CD14-positive monocyte (primary cell): ENCODE data around the gene C1RL. TPM values are rescaled to one million over a fixed set of nuclear protein-coding genes. Genes with fewer than 3 reads are reported as not detected.

Experiments used
- DNase-seq, 3 donors: peaks; one replicate each; pipeline ENCODE4 v3.0.0-alpha.2; 2011 to 2022
- H2AFZ ChIP-seq: 2 replicates; pipeline ENCODE4 v1.6.0; 2012; ENCODE audit warnings: mild to moderate bottlenecking, low read depth, low read length, inconsistent platforms; ENCODE audit not compliant: insufficient read depth, poor library complexity, severe bottlenecking
- H3K27ac ChIP-seq, 2 donors: 1 replicate in 1 of 2; 2 replicates in 1 of 2; pipeline ENCODE4 v1.5.1; 2012 to 2013; ENCODE audit warnings: low read length in 2 of 2, control low read depth in 1 of 2, inconsistent platforms in 1 of 2, low read depth in 1 of 2, mild to moderate bottlenecking in 1 of 2
- H3K27me3 ChIP-seq, 2 donors: one replicate each; pipeline versions ENCODE4 v1.6.0 to v1.6.1; 2011 to 2013; ENCODE audit warnings: low read length in 2 of 2; ENCODE audit not compliant: control insufficient read depth in 2 of 2, insufficient read depth in 2 of 2
- H3K36me3 ChIP-seq, 2 donors: replicated peaks in 1 of 2; 1 replicate in 1 of 2; 2 replicates in 1 of 2; pipeline versions ENCODE4 v1.5.1 to v1.6.1; 2012 to 2013; ENCODE audit warnings: low read length in 2 of 2, control low read depth in 1 of 2, inconsistent platforms in 1 of 2, mild to moderate bottlenecking in 1 of 2; ENCODE audit not compliant: insufficient read depth in 2 of 2, control insufficient read depth in 1 of 2
- H3K4me1 ChIP-seq, 2 donors: 1 replicate in 1 of 2; 2 replicates in 1 of 2; pipeline versions ENCODE4 v1.5.1 to v1.6.1; 2012 to 2013; ENCODE audit warnings: low read length in 2 of 2, control low read depth in 1 of 2, inconsistent platforms in 1 of 2, mild to moderate bottlenecking in 1 of 2, moderate library complexity in 1 of 2; ENCODE audit not compliant: insufficient read depth in 2 of 2, control insufficient read depth in 1 of 2
- H3K4me2 ChIP-seq: replicated peaks from 2 replicates; pipeline ENCODE3; 2012; ENCODE audit warnings: low read length, moderate library complexity, mild to moderate bottlenecking; ENCODE audit not compliant: poor library complexity, severe bottlenecking; ENCODE audit errors: extremely low read depth
- H3K4me3 ChIP-seq, 3 experiments: fragments of 200-600 bp in 1 of 3; sonication (generic) in 1 of 3; replicated peaks in 1 of 3; 1 replicate in 2 of 3; 2 replicates in 1 of 3; pipeline ENCODE4 v1.5.1; 2011 to 2013; ENCODE audit warnings: low read length in 3 of 3, mild to moderate bottlenecking in 3 of 3, control low read depth in 2 of 3, low read depth in 2 of 3, inconsistent platforms in 1 of 3, moderate library complexity in 1 of 3
- H3K79me2 ChIP-seq: 2 replicates; pipeline ENCODE4 v1.6.0; 2012; ENCODE audit warnings: mild to moderate bottlenecking, control low read depth, inconsistent platforms, low read length, moderate library complexity; ENCODE audit not compliant: insufficient read depth
- H3K9ac ChIP-seq: 2 replicates; pipeline ENCODE4 v1.6.0; 2017; ENCODE audit warnings: low read length, mild to moderate bottlenecking; ENCODE audit not compliant: insufficient read depth, poor library complexity, severe bottlenecking
- H3K9me3 ChIP-seq, 2 donors: replicated peaks in 1 of 2; 1 replicate in 1 of 2; 2 replicates in 1 of 2; pipeline versions ENCODE4 v1.5.1 to v1.6.1; 2012 to 2013; ENCODE audit warnings: low read length in 2 of 2, control low read depth in 1 of 2; ENCODE audit not compliant: control insufficient read depth in 1 of 2, insufficient read depth in 1 of 2
- H4K20me1 ChIP-seq: 2 replicates; pipeline ENCODE4 v1.6.0; 2012; ENCODE audit warnings: mild to moderate bottlenecking, low read length, control low read depth, moderate library complexity; ENCODE audit not compliant: insufficient read depth
- H3K27ac Mint-ChIP-seq, 7 donors: one replicate each; pipeline ENCODE4 v1.8.0; 2020; ENCODE audit warnings: mild to moderate bottlenecking in 7 of 7, mixed read lengths in 7 of 7, moderate library complexity in 6 of 7, inconsistent platforms in 2 of 7
- H3K27me3 Mint-ChIP-seq, 3 donors: one replicate each; pipeline ENCODE4 v1.8.0; 2021 to 2022; ENCODE audit warnings: low read depth in 3 of 3, mild to moderate bottlenecking in 3 of 3, mixed read lengths in 3 of 3, moderate library complexity in 3 of 3, inconsistent platforms in 1 of 3
- H3K36me3 Mint-ChIP-seq, 2 donors: one replicate each; pipeline ENCODE4 v1.8.0; 2020; ENCODE audit warnings: mixed read lengths in 2 of 2, inconsistent platforms in 1 of 2, mild to moderate bottlenecking in 1 of 2
- H3K4me1 Mint-ChIP-seq: one replicate; pipeline ENCODE4 v1.8.0; 2020; ENCODE audit warnings: mild to moderate bottlenecking, mixed read lengths
- H3K4me3 Mint-ChIP-seq, 2 donors: one replicate each; pipeline ENCODE4 v1.8.0; 2020; ENCODE audit warnings: mild to moderate bottlenecking in 2 of 2, mixed read lengths in 2 of 2, moderate library complexity in 1 of 2
- H3K9me3 Mint-ChIP-seq, 7 donors: one replicate each; pipeline ENCODE4 v1.8.0; 2020 to 2022; ENCODE audit warnings: mixed read lengths in 7 of 7, mild to moderate bottlenecking in 6 of 7, moderate library complexity in 6 of 7, inconsistent platforms in 2 of 7
- WGBS: methylation state at CpG from one replicate; pipeline ENCODE4 v1.1.5; 2013; ENCODE audit warnings: missing lambda C conversion rate; ENCODE audit not compliant: insufficient coverage; 5-methylcytosine and 5-hydroxymethylcytosine counted together
- intact Hi-C, 2 donors: fragments of 100-400 bp; cut with micrococcal nuclease; formaldehyde crosslinking; loops; one replicate each; pipeline versions ENCODE4 v1.15.0 to v1.15.1; 2023
- polyA plus RNA-seq, 3 donors: library from polyadenylated mRNA; depleted of rRNA in 1 of 3; unstranded in 2 of 3; stranded (reverse) in 1 of 3; fragments of 300-500 nt in 2 of 3; fragments of >200 nt in 1 of 3; fragmentation: Illumina TruSeq in 2 of 3; gene quantifications; 1 replicate in 2 of 3; 2 replicates in 1 of 3; pipeline ENCODE4 v1.2.3, GENCODE V29; 2012 to 2021
- TF ChIP-seq, protein P1 (sequence below): fragments of 200-600 bp; IDR thresholded peaks from one replicate; pipeline ENCODE4 v1.8.0; 2022; ENCODE audit warnings: antibody characterized with exemption, mild to moderate bottlenecking

The C1RL gene
- polyA plus RNA-seq, 3 donors, result 4.8 to 27.9 (median 5.6) TPM

DNA sequence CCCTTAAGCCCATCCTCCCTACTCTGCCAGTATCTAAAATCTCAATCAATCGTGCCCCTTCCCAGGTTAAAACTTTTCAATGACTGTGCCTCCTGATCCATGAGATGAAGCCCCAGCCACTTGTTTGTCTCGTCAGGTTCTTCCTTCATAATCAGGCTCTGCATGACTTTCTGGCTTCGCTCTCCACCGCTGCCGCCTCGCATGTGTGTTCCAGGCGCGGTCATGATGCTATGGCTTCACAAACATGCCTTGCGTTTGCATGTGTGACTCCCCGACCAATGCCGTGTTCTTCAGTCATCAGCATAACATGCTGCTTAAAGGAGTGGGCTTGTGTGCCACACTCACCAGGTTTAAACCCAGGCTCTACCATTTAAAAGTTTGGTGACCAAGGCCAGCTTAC lies 5.0 kb upstream of the C1RL start:
- TF ChIP-seq, protein P1, sequence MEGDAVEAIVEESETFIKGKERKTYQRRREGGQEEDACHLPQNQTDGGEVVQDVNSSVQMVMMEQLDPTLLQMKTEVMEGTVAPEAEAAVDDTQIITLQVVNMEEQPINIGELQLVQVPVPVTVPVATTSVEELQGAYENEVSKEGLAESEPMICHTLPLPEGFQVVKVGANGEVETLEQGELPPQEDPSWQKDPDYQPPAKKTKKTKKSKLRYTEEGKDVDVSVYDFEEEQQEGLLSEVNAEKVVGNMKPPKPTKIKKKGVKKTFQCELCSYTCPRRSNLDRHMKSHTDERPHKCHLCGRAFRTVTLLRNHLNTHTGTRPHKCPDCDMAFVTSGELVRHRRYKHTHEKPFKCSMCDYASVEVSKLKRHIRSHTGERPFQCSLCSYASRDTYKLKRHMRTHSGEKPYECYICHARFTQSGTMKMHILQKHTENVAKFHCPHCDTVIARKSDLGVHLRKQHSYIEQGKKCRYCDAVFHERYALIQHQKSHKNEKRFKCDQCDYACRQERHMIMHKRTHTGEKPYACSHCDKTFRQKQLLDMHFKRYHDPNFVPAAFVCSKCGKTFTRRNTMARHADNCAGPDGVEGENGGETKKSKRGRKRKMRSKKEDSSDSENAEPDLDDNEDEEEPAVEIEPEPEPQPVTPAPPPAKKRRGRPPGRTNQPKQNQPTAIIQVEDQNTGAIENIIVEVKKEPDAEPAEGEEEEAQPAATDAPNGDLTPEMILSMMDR, result no peak
- DNase-seq, result no peak
- Histone ChIP-seq H3K9me3 (no peaks in the 10 kb centered on the region), H3K4me1 (peaks cover 10 to 14% of the 10 kb centered on the region in 2 donors), H3K36me3 (peaks cover 0 to 7% of the 10 kb centered on the region in 2 donors), H3K4me2 (no peak overlapping the region), H3K79me2 (no peaks in the 10 kb centered on the region), H3K4me3 (no peak overlapping the region), H3K27ac (no peak overlapping the region), H4K20me1 (no peaks in the 10 kb centered on the region), H3K27me3 (no peaks in the 10 kb centered on the region), H3K9ac (no peak overlapping the region), H2AFZ (no peak overlapping the region)
- peaks cover 25% of the 10 kb centered on the region for H3K4me1 Mint-ChIP-seq
- H3K27ac Mint-ChIP-seq, result no peak overlapping the region
- WGBS, result 96% methylated on average over 11 of the region's 11 CpGs
- H3K27me3 Mint-ChIP-seq, result peaks cover 0 to 3% (median 0%) of the 10 kb centered on the region in 3 donors
- H3K4me3 Mint-ChIP-seq, result no peak overlapping the region
- intact Hi-C loops, result loop anchor here (5.0 to 10.0 kb wide), 3 partner anchors 89 to 247 kb away; partner anchors contain the start of gene TPI1 (in 1 of the 2)
- peaks cover 3 to 9% (median 6%) of the 10 kb centered on the region in 7 donors for H3K9me3 Mint-ChIP-seq
- peaks cover 43 to 48% of the 10 kb centered on the region in 2 donors for H3K36me3 Mint-ChIP-seq

DNA sequence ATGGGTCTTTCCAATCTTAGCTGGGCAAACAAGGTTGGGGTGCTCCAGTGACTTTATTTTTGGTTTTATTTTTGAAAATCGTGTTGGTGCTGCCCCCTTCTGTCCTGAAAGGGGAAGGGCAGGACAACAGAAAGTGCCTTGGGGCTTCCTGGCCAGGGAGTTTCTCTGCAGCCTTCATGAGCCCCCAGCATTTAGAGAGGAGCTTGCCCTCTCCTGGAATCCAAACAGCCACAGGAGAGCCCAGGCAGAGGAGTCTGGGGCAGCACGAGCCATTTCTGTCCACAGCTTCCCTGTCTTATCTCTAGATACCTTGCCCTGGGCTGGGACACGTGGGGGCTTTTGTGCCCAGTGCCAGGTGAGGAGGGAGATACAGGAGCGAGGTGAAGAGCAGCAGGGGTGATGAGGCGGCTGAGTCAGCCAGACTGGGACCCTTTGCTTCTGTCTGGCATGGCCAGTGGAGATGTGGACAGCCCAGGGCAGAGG lies 4.4 kb upstream of the C1RL start:
- Mint-ChIP-seq H3K4me1 (peaks cover 22% of the 10 kb centered on the region), H3K4me3 (no peak overlapping the region), H3K36me3 (peaks cover 43 to 48% of the 10 kb centered on the region in 2 donors), H3K9me3 (peaks cover 3 to 9% (median 6%) of the 10 kb centered on the region in 7 donors), H3K27ac (no peak overlapping the region), H3K27me3 (peaks cover 0 to 2% (median 0%) of the 10 kb centered on the region in 3 donors)
- H3K27me3 ChIP-seq, result no peaks in the 10 kb centered on the region
- peaks cover 0 to 7% of the 10 kb centered on the region in 2 donors for H3K36me3 ChIP-seq
- H3K9me3 ChIP-seq, result no peaks in the 10 kb centered on the region
- 30% methylated on average over 2 of the region's 5 CpGs for WGBS
- H3K4me1 ChIP-seq, result peaks cover 9 to 12% of the 10 kb centered on the region in 2 donors
- DNase-seq, result peak; percentile 25 to 52 (median 29)
- TF ChIP-seq, protein P1, result peak; percentile 88
- no peak overlapping the region for H3K4me3 ChIP-seq
- H4K20me1 ChIP-seq, result no peaks in the 10 kb centered on the region
- no peak overlapping the region for H3K4me2 ChIP-seq
- intact Hi-C loops, result loop anchor here (5.0 to 10.0 kb wide), 3 partner anchors 89 to 246 kb away; partner anchors contain the start of gene TPI1 (in 1 of the 2)
- H3K9ac ChIP-seq, result no peak overlapping the region
- no peaks in the 10 kb centered on the region for H3K79me2 ChIP-seq
- H3K27ac ChIP-seq, result no peak overlapping the region
- H2AFZ ChIP-seq, result no peak overlapping the region
